Tibial artery (tissue), 4 donors: ENCODE data around the gene KANSL1L.

Source experiments
- DNase-seq, 2 donors: peaks; one replicate each; pipeline ENCODE4 v3.0.0-alpha.2; 2019
- H3K27ac ChIP-seq, 2 donors: fragments of 200-600 bp; sonication (generic) in 1 of 2; 1 replicate in 1 of 2; 2 replicates in 1 of 2; pipeline ENCODE4 v1.5.1; 2018 to 2019; ENCODE audit warnings: mild to moderate bottlenecking in 1 of 2
- H3K27me3 ChIP-seq, 2 donors: fragments of 200-600 bp; sonication (generic) in 1 of 2; one replicate each; pipeline versions ENCODE4 v1.5.1 to v1.6.0; 2016 to 2019
- H3K36me3 ChIP-seq, 3 donors: fragments of 200-600 bp; sonication (generic) in 2 of 3; one replicate each; pipeline ENCODE4 v1.5.1; 2016 to 2019; ENCODE audit warnings: mild to moderate bottlenecking in 2 of 3
- H3K4me1 ChIP-seq, 4 donors: fragments of 200-600 bp; sonication (generic) in 2 of 4; 1 replicate in 3 of 4; 2 replicates in 1 of 4; pipeline ENCODE4 v1.5.1; 2016 to 2019
- H3K4me3 ChIP-seq, 2 donors: fragments of 200-600 bp; sonication (generic) in 1 of 2; 1 replicate in 1 of 2; 2 replicates in 1 of 2; pipeline ENCODE4 v1.5.1; 2018 to 2019; ENCODE audit warnings: mild to moderate bottlenecking in 2 of 2
- H3K9me3 ChIP-seq, 3 donors: fragments of 200-600 bp; sonication (generic) in 1 of 3; one replicate each; pipeline ENCODE4 v1.5.1; 2016 to 2019
- intact Hi-C: fragments of 100-400 bp; cut with DNase I; formaldehyde crosslinking; loops from one replicate; pipeline ENCODE4 v1.15.0; 2023; ENCODE audit warnings: low total_unique reads
- TF ChIP-seq, protein P1 (sequence below), 2 experiments: fragments of 200-600 bp in 1 of 2; fragments of 450-650 bp in 1 of 2; IDR thresholded peaks; one replicate each; pipeline ENCODE4 v1.5.1; 2017 to 2019; ENCODE audit warnings: antibody characterized with exemption in 2 of 2, mild to moderate bottlenecking in 1 of 2, moderate library complexity in 1 of 2

KANSL1L gene

GRCh38 chr2:210167227-210167626 is 4.0 kb downstream of the KANSL1L start:
- DNase-seq: no peak
- no peaks in the 10 kb centered on the region for H3K27me3 ChIP-seq
- H3K4me3 ChIP-seq: no peak overlapping the region
- TF ChIP-seq, protein P1, sequence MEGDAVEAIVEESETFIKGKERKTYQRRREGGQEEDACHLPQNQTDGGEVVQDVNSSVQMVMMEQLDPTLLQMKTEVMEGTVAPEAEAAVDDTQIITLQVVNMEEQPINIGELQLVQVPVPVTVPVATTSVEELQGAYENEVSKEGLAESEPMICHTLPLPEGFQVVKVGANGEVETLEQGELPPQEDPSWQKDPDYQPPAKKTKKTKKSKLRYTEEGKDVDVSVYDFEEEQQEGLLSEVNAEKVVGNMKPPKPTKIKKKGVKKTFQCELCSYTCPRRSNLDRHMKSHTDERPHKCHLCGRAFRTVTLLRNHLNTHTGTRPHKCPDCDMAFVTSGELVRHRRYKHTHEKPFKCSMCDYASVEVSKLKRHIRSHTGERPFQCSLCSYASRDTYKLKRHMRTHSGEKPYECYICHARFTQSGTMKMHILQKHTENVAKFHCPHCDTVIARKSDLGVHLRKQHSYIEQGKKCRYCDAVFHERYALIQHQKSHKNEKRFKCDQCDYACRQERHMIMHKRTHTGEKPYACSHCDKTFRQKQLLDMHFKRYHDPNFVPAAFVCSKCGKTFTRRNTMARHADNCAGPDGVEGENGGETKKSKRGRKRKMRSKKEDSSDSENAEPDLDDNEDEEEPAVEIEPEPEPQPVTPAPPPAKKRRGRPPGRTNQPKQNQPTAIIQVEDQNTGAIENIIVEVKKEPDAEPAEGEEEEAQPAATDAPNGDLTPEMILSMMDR (IDR thresholded peaks at IDR 0.05): no peak
- H3K4me1 ChIP-seq: peaks cover 0 to 74% (median 20%) of the 10 kb centered on the region in 4 donors
- H3K9me3 ChIP-seq: no peaks in the 10 kb centered on the region
- H3K27ac ChIP-seq: peak overlapping the region; percentile 99 to 100
- intact Hi-C loops: no loop called here
- H3K36me3 ChIP-seq: no peaks in the 10 kb centered on the region

DNA sequence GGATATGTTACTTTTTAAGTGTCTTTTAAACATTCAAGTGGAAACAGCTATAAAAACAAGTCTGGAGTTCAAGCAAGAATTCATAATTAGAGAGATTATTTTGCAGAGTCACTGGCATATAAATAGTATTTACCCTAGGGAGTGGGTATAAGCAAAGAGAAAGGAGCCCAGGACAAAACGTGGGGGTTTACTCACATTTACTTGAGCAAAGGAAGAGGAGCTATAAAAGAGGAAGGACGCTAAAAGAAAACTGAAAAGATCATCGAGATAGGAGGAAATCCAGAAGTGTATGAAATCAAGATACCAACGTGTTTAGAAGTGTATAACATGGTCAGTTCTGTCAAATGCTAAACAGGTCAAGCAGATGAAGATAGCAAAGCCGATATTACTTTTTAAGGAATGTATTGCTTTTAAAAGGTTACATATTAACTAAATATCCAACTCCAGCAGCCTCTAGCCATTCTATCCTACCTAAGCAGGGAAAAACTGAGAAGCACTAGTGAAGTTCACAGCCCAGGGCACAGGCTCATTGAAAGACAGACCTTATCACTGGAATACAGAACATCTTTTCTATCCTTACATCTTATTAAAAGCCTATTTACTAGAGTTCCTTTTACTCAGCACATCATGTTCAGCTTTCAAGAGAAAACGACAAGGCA is 8.6 kb downstream of the KANSL1L start:
- DNase-seq: no peak
- Histone ChIP-seq H3K4me1 (peaks cover 0 to 81% (median 11%) of the 10 kb centered on the region in 4 donors), H3K27me3 (no peaks in the 10 kb centered on the region), H3K27ac (peak overlapping the region; percentile 18 to 99), H3K9me3 (no peaks in the 10 kb centered on the region), H3K4me3 (no peak overlapping the region), H3K36me3 (no peaks in the 10 kb centered on the region)
- intact Hi-C loops: no loop called here
- TF ChIP-seq, protein P1 (IDR thresholded peaks at IDR 0.05): no peak

DNA sequence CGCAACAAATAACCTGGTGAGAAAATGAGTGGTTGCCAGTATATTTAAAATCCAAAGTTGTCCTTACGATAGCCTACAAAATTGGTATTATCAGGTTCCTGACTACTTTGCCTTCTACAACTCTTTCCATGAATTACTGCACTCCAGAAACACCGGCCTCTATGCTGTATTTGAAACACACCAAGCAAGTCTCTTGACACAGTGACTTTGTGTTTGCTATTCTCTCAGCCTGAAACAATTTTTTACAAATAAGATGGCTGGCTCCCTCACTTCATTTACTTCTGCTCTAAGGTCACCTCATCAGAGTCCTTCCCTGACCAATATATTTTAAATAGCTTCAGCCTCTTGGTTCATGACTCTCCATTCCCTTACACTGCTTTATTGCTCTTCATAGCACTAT is 12.2 kb downstream of the KANSL1L start:
- H3K27ac ChIP-seq: no peak overlapping the region
- H3K4me3 ChIP-seq: no peak overlapping the region
- peaks cover 4 to 16% (median 7%) of the 10 kb centered on the region in 3 donors for H3K36me3 ChIP-seq
- TF ChIP-seq, protein P1 (IDR thresholded peaks at IDR 0.05): no peak
- no peaks in the 10 kb centered on the region for H3K9me3 ChIP-seq
- intact Hi-C loops: loop anchor here (2.0 kb wide), 1 partner anchor 14 kb away; no protein-coding TSS in a partner anchor
- H3K27me3 ChIP-seq: no peaks in the 10 kb centered on the region
- DNase-seq: no peak
- H3K4me1 ChIP-seq: peaks cover 0 to 46% (median 5%) of the 10 kb centered on the region in 4 donors

DNA sequence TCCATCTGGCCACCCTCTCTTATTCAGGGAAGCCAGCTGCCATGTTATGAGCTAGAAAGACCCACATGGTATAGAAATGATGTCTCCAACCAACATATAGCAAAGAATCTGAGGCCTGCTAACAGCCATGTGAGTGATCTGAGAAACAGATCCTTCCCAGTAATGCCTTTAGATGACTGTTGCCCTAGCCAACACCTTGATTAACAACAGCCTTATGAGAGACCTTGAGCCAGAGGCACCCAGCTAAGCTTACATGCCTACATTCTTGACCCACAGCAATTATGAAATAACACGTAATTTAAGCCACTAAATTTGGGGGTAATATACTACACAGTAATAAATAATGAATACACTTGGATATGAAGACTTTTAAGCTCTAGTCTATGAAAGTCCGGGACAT is 13.0 kb downstream of the KANSL1L start:
- Histone ChIP-seq H3K27ac (no peak overlapping the region), H3K9me3 (no peaks in the 10 kb centered on the region), H3K4me3 (no peak overlapping the region), H3K36me3 (peaks cover 12 to 23% (median 15%) of the 10 kb centered on the region in 3 donors), H3K4me1 (peaks cover 0 to 38% (median 5%) of the 10 kb centered on the region in 4 donors), H3K27me3 (no peaks in the 10 kb centered on the region)
- intact Hi-C loops: loop anchor here (2.0 kb wide), 1 partner anchor 15 kb away; no protein-coding TSS in a partner anchor
- DNase-seq: no peak
- TF ChIP-seq, protein P1 (IDR thresholded peaks at IDR 0.05): no peak

DNA sequence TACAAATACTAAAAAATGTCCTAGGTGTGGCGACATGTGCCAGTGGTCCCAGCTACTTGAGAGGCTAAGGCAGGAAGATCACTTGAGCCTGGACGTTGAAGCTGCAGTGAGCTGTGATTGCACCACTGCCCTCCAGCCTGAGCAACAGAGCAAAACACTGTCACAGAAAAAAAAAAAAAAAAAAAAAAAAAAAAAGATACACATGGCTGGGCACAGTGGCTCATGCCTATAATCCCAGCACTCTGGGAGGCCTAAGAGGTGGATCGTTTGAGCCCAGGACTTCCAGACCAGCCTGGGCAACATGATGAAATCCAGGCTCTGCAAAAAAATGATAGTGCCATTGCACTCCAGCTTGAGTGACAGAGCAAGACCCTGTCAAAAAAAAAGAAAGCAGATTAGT is 13.7 kb downstream of the KANSL1L start:
- no peak for DNase-seq
- Histone ChIP-seq H3K4me1 (peaks cover 0 to 31% (median 3%) of the 10 kb centered on the region in 4 donors), H3K36me3 (peaks cover 20 to 28% (median 20%) of the 10 kb centered on the region in 3 donors), H3K27ac (no peak overlapping the region), H3K4me3 (no peak overlapping the region), H3K27me3 (no peaks in the 10 kb centered on the region), H3K9me3 (no peaks in the 10 kb centered on the region)
- TF ChIP-seq, protein P1 (IDR thresholded peaks at IDR 0.05): no peak
- intact Hi-C loops: no loop called here
